Measurements from ENCODE around the gene TLCD1.

The TLCD1 gene

GRCh38 chr17:28686296-28686695 lies 39.7 kb downstream of the TLCD1 start:
- no peak for DNase-seq (ENCODE audit: low spot score)

GRCh38 chr17:28685366-28685765 lies 40.7 kb downstream of the TLCD1 start:
- no peak for DNase-seq (ENCODE audit: low spot score)

- peak; percentile 93 for DNase-seq (ENCODE audit: low spot score)
These were observed 41.1 kb downstream of the TLCD1 start for GRCh38 chr17:28684963-28685362.

DNA sequence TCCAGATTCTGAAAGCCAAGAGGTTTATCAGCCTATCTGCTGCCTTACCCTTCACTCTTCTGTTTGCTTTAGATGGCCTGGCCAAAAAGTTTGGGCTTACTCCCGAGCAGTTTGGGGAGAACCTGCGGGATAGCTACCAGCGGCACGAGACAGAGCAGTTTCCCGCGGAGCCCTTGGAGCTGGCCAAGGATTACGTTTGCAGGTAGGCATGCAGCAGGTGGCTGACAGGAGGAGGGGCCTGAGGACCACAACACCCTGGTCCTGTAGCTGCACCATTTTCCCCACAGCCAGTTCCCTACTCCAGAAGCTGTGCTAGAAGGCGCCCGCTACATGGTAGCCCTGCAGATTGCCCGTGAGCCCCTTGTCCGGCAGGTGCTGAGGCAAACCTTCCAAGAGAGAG lies 43.4 kb downstream of the TLCD1 start:
- no peak for DNase-seq (ENCODE audit: low spot score)

GRCh38 chr17:28675980-28676379 lies 50.1 kb downstream of the TLCD1 start:
- DNase-seq (ENCODE audit: low spot score), result no peak

- no peak for DNase-seq (ENCODE audit: low spot score)
These were observed 50.5 kb downstream of the TLCD1 start for GRCh38 chr17:28675490-28675889.
